Endothelial cell of umbilical vein (primary cell): ENCODE results near the gene PDCD7. TPM values are rescaled to one million over a fixed set of nuclear protein-coding genes. Genes with fewer than 3 reads are reported as not detected.
"Not testable (repeated sequence)": the region's sequence is repeated elsewhere in the genome, so short reads cannot be mapped to it uniquely, and the experiment has no call there.

ENCODE experiments used
- BruUV-seq: library from RNA; stranded (reverse); fragments of 400-500 nt; replicated peaks from 2 replicates; lab custom pipeline; 2021; lab: Mats Ljungman, UMichigan
- CTCF ChIA-PET: fragments of 300-600, 350-600 bp; sonication (Branson Sonifier 250); formaldehyde crosslinking; loops from one replicate; lab custom pipeline; 2021; ENCODE audit warnings: antibody characterized with exemption, inconsistent platforms; lab: Charles Lee
- POLR2A ChIA-PET: fragments of 300-600, 350-600 bp; sonication (Branson Sonifier 250); formaldehyde crosslinking; loops from one replicate; lab custom pipeline; 2021; ENCODE audit warnings: antibody characterized with exemption, inconsistent platforms; lab: Charles Lee
- DNase-seq: peaks from one replicate; pipeline ENCODE4 v3.0.0-alpha.2; 2011; ENCODE audit warnings: low read depth, low spot score
- FAIRE-seq: peaks from 2 replicates; lab custom pipeline; 2011; peaks lifted over from hg19 to GRCh38; lab: Jason Lieb, UNC
- H2AFZ ChIP-seq: 2 replicates; pipeline ENCODE4 v1.6.0; 2012; ENCODE audit warnings: low read depth, low read length, control low read depth, inconsistent platforms
- H3K27ac ChIP-seq: 2 replicates; pipeline ENCODE4 v1.5.1; 2011; ENCODE audit warnings: low read depth, mild to moderate bottlenecking, control low read depth, low read length, moderate library complexity; ENCODE audit not compliant: insufficient read depth
- H3K27me3 ChIP-seq, 2 experiments: 2 replicates each; pipeline versions ENCODE4 v1.6.0 to v1.6.1; 2011; ENCODE audit warnings: low read length in 2 of 2, mixed read lengths in 1 of 2; ENCODE audit not compliant: control insufficient read depth in 2 of 2, insufficient read depth in 2 of 2
- H3K36me3 ChIP-seq, 2 experiments: 2 replicates in 1 of 2; 3 replicates in 1 of 2; pipeline ENCODE4 v1.5.1; 2011; ENCODE audit warnings: low read length in 2 of 2, mild to moderate bottlenecking in 1 of 2, moderate library complexity in 1 of 2; ENCODE audit not compliant: control insufficient read depth in 2 of 2, insufficient read depth in 2 of 2; ENCODE audit errors: extremely low read depth in 1 of 2
- H3K4me1 ChIP-seq: 3 replicates; pipeline ENCODE4 v1.5.1; 2011; ENCODE audit warnings: mild to moderate bottlenecking, low read length; ENCODE audit not compliant: control insufficient read depth, insufficient read depth; ENCODE audit errors: extremely low read depth
- H3K4me2 ChIP-seq: 2 replicates; pipeline ENCODE4 v1.6.1; 2011; ENCODE audit warnings: low read length, control low read depth, mixed read lengths; ENCODE audit not compliant: insufficient read depth
- H3K4me3 ChIP-seq, 3 experiments: fragments of 200-600 bp in 1 of 3; sonication (generic), shearing (Covaris generic) in 1 of 3; replicated peaks in 1 of 3; 2 replicates each; pipeline ENCODE4 v1.5.1; 2011 to 2016; ENCODE audit warnings: control low read depth in 3 of 3, low read length in 3 of 3, mild to moderate bottlenecking in 2 of 3, inconsistent platforms in 1 of 3, low read depth in 1 of 3, moderate library complexity in 1 of 3; ENCODE audit not compliant: insufficient read depth in 1 of 3
- H3K79me2 ChIP-seq: 2 replicates; pipeline ENCODE4 v1.6.0; 2012; ENCODE audit warnings: low read length, inconsistent platforms; ENCODE audit not compliant: control insufficient read depth, insufficient read depth
- H3K9ac ChIP-seq: replicated peaks from 2 replicates; pipeline ENCODE3; 2011; ENCODE audit warnings: low read length, control low read depth; ENCODE audit not compliant: insufficient read depth; ENCODE audit errors: extremely low read depth
- H3K9me1 ChIP-seq: replicated peaks from 3 replicates; pipeline ENCODE4 v1.6.0; 2011; ENCODE audit warnings: mild to moderate bottlenecking, low read length; ENCODE audit not compliant: control insufficient read depth, insufficient read depth; ENCODE audit errors: extremely low read depth
- H3K9me3 ChIP-seq: replicated peaks from 2 replicates; pipeline ENCODE4 v1.5.1; 2012; ENCODE audit warnings: low read length, inconsistent platforms; ENCODE audit not compliant: control insufficient read depth, insufficient read depth
- H4K20me1 ChIP-seq: replicated peaks from 2 replicates; pipeline ENCODE3; 2011; ENCODE audit warnings: mild to moderate bottlenecking, low read length; ENCODE audit not compliant: control insufficient read depth, insufficient read depth; ENCODE audit errors: extremely low read depth
- JUN ChIP-seq: IDR thresholded peaks from 2 replicates; pipeline ENCODE4 v1.6.1; 2011; ENCODE audit warnings: borderline replicate concordance, low read depth; ENCODE audit not compliant: insufficient read length, insufficient read depth
- POLR2A ChIP-seq: IDR thresholded peaks from 2 replicates; pipeline ENCODE4 v1.6.1; 2012; ENCODE audit warnings: low read depth, mild to moderate bottlenecking, control low read depth, low read length
- POLR2AphosphoS5 ChIP-seq: IDR thresholded peaks from 2 replicates; pipeline ENCODE4 v1.6.1; 2012; ENCODE audit warnings: low read depth, mild to moderate bottlenecking, control low read depth, low read length, moderate library complexity; ENCODE audit not compliant: insufficient read depth
- dilution Hi-C: fragments of 300-500 bp; cut with MboI; formaldehyde crosslinking; loops from one replicate; pipeline ENCODE4 v1.15.0; 2019; ENCODE audit warnings: low sequenced_read_pairs; ENCODE audit not compliant: extremely low pct_ligation_motif_present
- intact Hi-C: fragments of 100-400 bp; cut with micrococcal nuclease; formaldehyde crosslinking; loops from one replicate; pipeline ENCODE4 v1.10.0; 2022
- polyA plus RNA-seq, 4 experiments: library from polyadenylated mRNA; depleted of rRNA in 3 of 4; stranded (reverse) in 3 of 4; unstranded in 1 of 4; fragments of >200 nt; gene quantifications; 2 replicates each; pipeline versions ENCODE4 v1.2.1 to v1.2.3, GENCODE V29; 2011 to 2012; ENCODE audit warnings: missing spikeins in 1 of 4
- total RNA-seq: library from RNA; stranded (reverse); gene quantifications from 2 replicates; pipeline ENCODE4 v1.2.3, GENCODE V29; 2021
- TF ChIP-seq, protein P1 (sequence below), 2 donors: IDR thresholded peaks; 1 replicate in 1 of 2; 2 replicates in 1 of 2; pipeline ENCODE4 v1.5.1; 2011; ENCODE audit warnings: low read length in 2 of 2, mild to moderate bottlenecking in 2 of 2, moderate library complexity in 2 of 2, control low read depth in 1 of 2, inconsistent platforms in 1 of 2, low read depth in 1 of 2; ENCODE audit not compliant: insufficient read depth in 1 of 2; ENCODE audit errors: extremely low read depth in 1 of 2

PDCD7 gene
- total and polyA plus RNA-seq, 2 donors (not counting 3 experiments of a cell fraction or from before 2014, with no cell fraction given) = 12.1 to 19.5 TPM

DNA sequence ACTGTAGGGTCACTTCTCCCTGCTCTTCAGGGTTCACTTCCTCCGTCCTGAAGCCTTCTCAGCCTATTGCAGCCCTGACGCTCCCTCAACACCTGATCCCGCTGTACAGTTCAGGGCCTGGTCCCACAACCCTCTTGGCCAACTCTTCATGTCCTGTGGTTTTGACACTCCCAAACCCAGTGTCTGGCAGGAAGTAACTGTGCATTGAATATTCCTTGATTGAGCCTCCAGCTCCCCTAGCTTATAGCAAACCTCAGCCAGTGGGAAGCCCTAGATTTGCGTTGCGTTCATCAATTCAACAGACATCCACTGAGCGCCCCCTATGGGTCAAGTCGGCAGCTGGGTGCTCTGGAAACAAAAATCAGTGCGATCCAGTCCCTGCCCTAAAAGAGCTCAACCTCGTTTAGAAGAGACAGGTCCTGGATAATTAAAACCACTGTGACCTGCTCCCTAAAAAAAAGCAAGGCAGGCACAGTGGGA lies 32.2 kb downstream of the PDCD7 start:
- Histone ChIP-seq H3K4me1 (peaks cover 2% of the 10 kb centered on the region), H3K4me3 (peak overlapping the region in 1 of 3 experiments; percentile 13), H3K79me2 (no peaks in the 10 kb centered on the region), H3K27ac (no peak overlapping the region), H3K9me1 (no peaks in the 10 kb centered on the region), H3K27me3 (no peaks in the 10 kb centered on the region), H3K4me2 (no peak overlapping the region), H3K9me3 (no peaks in the 10 kb centered on the region), H3K9ac (no peak overlapping the region), H2AFZ (no peak overlapping the region), H4K20me1 (no peaks in the 10 kb centered on the region), H3K36me3 (peaks cover 0 to 9% of the 10 kb centered on the region in 2 experiments)
- peak; percentile 53 for DNase-seq
- ChIA-PET CTCF (interaction anchor here (0.7 to 5.4 kb wide), 23 partner anchors 9 to 373 kb away, joined by 3 to 64 read pairs (median 5); partner anchors contain the start of genes KBTBD13, RASL12 and UBAP1L), POLR2A (no interaction called here)
- TF ChIP-seq, protein P1, sequence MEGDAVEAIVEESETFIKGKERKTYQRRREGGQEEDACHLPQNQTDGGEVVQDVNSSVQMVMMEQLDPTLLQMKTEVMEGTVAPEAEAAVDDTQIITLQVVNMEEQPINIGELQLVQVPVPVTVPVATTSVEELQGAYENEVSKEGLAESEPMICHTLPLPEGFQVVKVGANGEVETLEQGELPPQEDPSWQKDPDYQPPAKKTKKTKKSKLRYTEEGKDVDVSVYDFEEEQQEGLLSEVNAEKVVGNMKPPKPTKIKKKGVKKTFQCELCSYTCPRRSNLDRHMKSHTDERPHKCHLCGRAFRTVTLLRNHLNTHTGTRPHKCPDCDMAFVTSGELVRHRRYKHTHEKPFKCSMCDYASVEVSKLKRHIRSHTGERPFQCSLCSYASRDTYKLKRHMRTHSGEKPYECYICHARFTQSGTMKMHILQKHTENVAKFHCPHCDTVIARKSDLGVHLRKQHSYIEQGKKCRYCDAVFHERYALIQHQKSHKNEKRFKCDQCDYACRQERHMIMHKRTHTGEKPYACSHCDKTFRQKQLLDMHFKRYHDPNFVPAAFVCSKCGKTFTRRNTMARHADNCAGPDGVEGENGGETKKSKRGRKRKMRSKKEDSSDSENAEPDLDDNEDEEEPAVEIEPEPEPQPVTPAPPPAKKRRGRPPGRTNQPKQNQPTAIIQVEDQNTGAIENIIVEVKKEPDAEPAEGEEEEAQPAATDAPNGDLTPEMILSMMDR (IDR thresholded peaks at IDR 0.05; ENCODE audit: extremely low read depth in 1 of 2, insufficient read depth in 1 of 2, low read depth in 1 of 2, low read length in 2 of 2) = peak; percentile 82 to 87
- no peak for TF ChIP-seq POLR2AphosphoS5
- dilution Hi-C loops = no loop called here
- no TSS peak for BruUV-seq
- intact Hi-C loops = loop anchor here (1.0 kb wide), 1 partner anchor 47 kb away; no protein-coding TSS in a partner anchor
- FAIRE-seq = peak; percentile 66

DNA sequence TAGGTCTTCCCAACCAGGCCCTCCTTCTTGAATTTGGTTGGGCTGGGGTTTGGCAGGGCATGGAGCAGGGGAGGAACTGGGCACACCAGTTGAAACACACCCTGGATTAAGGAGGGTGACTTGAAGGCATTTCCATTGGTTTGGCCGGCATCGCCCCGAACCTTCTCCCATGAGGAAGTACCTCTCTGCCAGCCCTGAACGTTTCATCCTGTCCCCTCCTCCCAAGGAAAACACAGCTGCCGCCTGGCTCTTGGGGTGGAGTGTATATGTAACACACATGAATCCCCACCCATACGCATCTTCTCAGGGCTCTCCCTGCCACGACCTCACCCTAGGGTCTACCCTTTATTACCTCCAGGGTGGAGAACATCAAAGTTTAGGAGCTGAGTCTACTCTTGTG lies 33.2 kb downstream of the PDCD7 start:
- BruUV-seq = no TSS peak
- Histone ChIP-seq H3K27ac (no peak overlapping the region), H3K4me2 (no peak overlapping the region), H3K9me3 (no peaks in the 10 kb centered on the region), H2AFZ (no peak overlapping the region), H3K36me3 (peaks cover 0 to 9% of the 10 kb centered on the region in 2 experiments), H3K79me2 (no peaks in the 10 kb centered on the region), H3K4me1 (no peaks in the 10 kb centered on the region), H3K9me1 (no peaks in the 10 kb centered on the region), H3K4me3 (no peak overlapping the region), H4K20me1 (no peaks in the 10 kb centered on the region), H3K27me3 (no peaks in the 10 kb centered on the region), H3K9ac (no peak overlapping the region)
- POLR2A ChIA-PET = no interaction called here
- intact Hi-C loops = no loop called here
- dilution Hi-C loops = no loop called here
- CTCF ChIA-PET = interaction anchor here (2.1 to 5.4 kb wide), 4 partner anchors 15 to 58 kb away, joined by 14 to 64 read pairs (median 37); partner anchors contain the start of gene KBTBD13
- FAIRE-seq (no peak), DNase-seq (no peak)
- TF ChIP-seq POLR2A (no peak), JUN (no peak)

DNA sequence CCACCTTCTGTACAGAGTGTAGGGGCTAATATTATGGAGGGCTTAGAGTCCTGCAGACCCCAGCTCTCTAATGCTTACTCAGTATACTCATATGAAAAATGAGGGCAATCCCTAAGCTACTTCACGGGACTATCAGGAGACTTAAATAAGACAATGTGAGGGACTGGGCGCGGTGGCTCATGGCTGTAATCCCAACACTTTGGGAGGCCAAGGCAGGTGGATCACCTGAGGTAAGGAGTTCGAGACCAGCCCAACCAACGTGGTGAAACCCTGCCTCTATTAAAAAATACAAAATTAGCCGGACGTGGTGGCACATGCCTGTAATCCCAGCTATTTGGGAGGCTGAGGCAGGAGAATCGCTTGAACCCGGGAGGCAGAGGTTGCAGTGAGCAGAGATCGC lies 33.8 kb downstream of the PDCD7 start:
- dilution Hi-C loops, H3K79me2 ChIP-seq, H3K4me1 ChIP-seq, FAIRE-seq, BruUV-seq, DNase-seq, H3K27me3 ChIP-seq, H3K4me3 ChIP-seq, intact Hi-C loops, H4K20me1 ChIP-seq, H3K9ac ChIP-seq, H3K9me1 ChIP-seq, H2AFZ ChIP-seq, H3K27ac ChIP-seq, H3K9me3 ChIP-seq, H3K36me3 ChIP-seq, H3K4me2 ChIP-seq: not testable (repeated sequence)
- POLR2A ChIA-PET = interaction anchor here (0.5 kb wide), 1 partner anchor 278 kb away, joined by 10 read pairs; no protein-coding TSS in a partner anchor
- CTCF ChIA-PET = interaction anchor here (2.1 to 5.4 kb wide), 3 partner anchors 14 to 45 kb away, joined by 14 to 64 read pairs (median 59); partner anchors contain the start of gene KBTBD13
